ELR (cell line): Measurements from ENCODE around the gene LIPH.
"Not testable (repeated sequence)": the region's sequence is repeated elsewhere in the genome, so short reads cannot be mapped to it uniquely, and the experiment has no call there.

Experiments used
- DNase-seq: peaks from one replicate; pipeline ENCODE4 v3.0.0-alpha.2; 2015; ENCODE audit warnings: low read depth

The LIPH gene

DNA sequence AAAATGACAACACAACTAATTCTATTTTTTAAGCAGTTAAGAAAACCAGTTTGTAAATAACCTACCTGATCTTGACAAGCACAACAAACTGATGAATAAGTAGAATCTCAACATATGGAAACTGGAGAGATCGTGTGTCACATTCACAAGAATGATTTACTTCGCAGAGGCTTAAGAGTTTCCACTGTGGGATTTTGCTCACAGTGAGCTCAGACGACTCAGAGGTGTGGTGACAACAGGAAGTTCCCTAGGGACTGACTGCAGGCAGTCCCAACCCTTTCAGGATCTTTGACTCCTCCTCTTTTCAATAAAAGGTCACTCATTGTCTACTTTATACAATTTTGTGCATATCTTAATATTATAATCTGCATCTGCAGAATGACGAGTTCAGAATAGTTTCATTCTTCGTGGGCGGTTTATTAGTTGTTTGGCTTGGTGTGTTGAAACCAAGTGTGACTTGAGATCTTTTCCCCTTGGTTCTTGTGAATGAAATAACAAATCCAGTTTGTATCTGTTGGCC lies at the start of gene LIPH:
Gene LIPH (minus strand): TSS at position 231 of the 520 bp plus-strand sequence. CDS start 117 bp downstream, at position 114.
- DNase-seq: peak; percentile 56

DNA sequence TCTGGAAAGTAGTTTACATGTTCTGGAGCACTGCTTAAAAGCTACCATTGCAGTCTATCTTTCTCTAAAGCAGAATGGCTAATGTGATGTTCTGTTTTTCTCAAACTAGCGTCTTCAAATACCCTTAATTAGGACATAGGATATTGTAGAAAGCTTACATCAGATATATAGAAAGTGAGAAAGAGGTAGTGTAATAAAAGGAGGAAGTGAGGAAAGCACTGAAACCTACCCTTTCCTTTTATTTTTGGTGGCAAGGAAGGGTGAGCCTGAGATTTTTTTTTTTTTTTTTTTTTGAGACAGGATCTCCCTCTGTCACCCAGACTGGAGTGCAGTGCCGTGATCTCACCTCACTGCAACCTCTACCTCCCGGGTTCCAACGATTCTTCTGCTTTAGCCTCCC lies 43.1 kb upstream of the LIPH start:
- DNase-seq: no peak

DNA sequence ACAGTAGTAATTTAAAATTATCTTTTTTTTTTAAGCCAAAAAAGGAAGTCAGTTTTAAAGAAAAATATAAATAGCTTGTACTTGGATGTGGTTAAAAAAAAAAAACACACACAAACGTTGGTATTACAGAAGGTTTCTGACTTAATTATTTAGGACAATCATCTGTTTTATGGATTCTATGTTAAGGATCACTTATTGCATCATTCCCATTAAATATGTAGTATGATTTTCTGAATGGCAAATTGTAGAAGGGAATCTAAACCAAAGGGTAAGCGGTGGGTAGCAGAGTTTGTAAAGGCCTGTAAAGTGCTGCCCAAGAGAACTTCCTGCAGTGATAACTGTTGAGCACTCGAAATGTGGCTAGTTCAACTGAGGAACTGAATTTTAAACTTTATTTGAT lies 41.7 kb upstream of the LIPH start:
- DNase-seq: no peak

DNA sequence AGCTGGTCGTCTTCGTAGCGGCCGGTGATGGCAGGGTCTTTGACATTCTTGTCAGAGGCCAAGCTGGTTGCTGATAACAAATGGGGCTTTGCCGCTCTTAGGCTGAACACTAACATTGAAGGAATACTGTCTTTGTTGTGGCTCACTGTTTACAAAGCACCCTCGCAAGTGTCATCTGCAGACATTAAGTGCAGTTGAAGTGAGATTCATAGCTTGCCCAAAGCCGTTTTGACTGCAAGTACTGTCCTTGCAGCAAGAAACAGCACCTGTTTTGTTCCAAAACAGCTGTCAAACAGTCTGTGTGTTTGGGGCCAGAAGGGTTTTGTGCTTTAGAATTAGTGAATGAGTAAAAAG lies 34.3 kb upstream of the LIPH start:
- no peak for DNase-seq

DNA sequence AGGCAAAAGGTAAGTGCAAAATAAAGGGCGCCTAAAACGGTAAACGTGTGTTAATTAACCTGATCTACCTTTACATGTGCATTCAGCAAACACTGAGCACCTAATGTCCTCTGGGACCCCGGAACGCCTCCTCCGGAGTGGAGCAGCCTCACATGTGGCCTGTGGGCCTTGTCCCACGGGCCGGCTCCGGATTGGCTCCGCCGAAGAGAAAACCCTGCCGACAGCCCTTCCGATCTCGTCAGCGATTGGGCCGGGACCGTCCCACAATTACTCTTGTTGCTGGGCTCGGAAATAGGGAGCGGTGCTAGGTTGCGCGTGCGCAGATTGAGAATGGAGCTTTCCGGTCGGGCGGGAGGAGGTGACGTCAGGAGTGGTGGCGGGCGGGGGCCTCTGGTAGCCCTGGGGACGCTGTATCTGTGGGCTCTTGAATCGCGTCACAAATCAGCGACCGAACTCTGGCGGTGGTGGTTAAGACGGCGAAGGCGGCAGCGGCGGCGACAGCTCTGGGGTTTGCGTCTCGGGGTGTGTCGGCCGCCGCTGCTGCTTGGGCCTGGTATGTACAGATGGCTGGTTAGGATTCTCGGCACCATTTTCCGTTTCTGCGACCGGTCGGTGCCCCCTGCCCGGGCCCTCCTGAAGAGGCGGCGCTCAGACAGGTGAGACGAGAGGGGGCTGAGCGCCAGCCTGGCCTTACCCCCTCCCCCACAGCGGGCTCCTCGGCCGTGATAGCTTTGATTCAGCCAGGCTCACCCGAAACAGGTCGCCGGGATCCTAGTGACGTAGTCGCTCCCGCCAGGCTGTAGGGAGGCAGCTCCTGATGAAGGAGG lies 33.7 kb upstream of the LIPH start, which contains the start of gene SENP2:
Gene SENP2 (plus strand): TSS at position 437 of the 827 bp plus-strand sequence. CDS start 119 bp downstream, at position 556.
- DNase-seq: peak; percentile 99

DNA sequence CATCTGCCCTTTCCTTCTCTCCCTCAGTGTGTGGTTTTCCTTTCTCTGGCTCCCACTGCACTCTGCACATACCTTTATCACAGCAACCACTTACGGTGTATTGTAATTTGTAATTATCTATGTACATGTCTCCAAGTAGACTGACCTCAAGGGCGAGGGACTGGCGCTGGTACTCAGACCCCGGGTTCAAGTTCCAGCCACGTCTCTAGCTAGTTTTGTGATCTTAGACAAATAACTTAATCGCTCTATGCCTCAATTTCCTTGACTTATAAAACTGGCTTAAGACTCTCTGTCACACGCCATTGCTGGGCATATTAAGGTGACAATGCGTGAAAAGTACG lies 33.1 kb upstream of the LIPH start:
- no peak for DNase-seq

DNA sequence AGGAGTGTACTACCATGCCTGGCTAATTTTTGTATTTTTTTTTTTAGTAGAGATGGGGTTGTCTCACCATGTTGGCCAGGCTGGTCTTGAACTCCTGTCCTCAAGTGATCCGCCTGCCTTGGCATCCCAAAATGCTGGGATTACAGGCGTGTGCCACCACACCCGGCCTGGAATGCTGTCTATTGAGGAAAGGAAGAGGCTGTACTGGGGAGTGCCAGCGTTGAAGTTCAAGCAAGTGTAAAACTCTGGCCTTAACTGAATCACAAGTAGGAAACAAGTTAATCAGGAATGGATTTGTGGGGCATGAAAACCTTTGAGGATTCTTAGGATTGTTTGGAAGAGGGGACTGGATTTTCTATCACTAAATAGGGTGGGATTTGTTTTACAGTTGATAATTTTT lies 32.3 kb upstream of the LIPH start:
- no peak for DNase-seq

DNA sequence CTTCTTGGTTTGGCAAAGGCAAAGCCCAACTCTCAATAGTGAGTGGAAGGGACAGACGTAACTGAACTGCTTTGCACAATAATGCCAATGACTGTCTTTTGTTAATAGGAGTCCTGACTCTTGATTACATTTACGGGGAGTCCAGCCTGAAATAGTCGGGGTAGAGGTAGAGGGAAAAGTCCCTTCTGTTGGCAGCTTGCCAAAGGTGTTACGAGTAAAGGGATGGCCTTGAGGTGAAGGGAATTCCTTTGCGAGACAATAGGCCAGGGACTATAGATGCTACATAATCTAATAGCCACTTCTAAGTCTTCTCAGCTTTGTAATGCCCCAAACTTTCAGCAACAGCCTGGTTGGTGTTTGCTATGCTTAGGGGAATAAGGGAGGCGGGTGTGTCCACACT lies 31.5 kb upstream of the LIPH start:
- no peak for DNase-seq

DNA sequence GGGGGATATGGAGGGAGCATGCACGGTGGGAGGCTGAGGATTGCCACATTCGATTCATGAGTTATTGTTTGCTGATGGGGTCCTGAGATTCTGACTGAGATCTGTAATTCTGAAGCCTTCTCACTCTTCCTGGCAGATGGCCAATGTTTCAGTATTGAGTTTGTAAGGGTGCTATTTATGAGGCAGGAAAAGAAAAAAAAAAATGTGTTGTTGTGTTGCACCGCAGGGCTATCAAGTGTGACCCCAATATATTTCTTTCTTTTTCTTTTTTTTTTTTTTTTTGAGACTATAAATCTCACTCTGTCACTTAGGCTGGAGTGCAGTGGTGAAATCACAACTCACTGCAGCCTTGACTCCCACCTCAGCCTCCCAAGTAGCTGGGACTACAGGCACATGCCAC lies 30.5 kb upstream of the LIPH start:
- peak; percentile 13 for DNase-seq

DNA sequence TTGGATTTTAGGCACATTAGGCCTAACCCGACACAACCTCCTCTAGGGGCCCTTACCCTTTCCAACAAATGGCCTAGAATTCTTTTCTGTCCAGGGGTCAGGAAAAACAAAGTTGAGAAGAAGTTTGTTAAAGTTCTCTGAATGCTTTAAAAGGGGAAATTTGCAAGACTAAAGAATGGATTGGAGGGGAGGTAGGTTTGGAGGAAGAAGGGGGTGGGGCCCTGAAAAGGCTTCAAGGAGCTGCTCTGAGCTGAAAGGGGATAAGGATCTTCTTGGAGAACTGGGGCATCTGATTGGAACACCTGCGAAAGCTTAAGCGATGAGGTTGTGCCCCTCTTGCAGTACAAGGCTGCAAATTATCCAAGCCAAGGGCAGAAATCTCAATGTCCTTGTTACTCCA lies 29.8 kb upstream of the LIPH start:
- no peak for DNase-seq

DNA sequence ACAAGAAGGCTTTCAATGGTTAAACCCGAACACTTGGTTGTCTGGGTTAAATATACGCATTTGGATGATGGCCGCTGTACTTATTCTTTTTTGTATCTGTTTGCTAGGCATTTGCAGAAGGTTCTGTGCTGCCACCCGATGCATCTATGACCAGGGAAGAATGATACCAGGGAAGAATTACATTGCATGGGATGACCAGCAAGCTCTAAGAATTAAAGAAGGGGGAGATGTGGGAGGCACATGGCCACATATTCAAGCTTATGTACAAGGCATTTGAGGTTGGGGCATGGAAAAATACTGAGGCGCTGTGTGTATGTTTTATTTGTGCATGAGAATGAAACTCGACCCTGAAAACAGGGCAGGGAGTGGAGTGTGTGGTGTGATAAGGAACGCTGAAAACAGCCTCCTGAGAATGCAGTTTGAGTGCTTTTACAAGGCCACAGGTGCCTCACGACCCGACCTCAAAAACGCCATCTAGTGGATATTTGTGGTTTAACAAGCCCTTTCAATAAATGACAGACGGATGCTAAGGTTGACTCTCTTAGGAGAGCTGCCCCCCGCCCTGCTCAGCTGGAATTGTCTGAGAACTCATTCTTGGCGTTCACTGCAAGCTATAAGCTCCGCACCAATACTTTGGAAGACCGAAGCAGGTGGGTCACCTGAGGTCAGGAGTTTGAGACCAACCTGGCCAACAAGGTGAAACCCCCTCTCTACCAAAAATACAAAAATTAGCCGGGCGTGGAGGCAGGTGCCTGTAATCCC lies 22.9 kb upstream of the LIPH start:
- peak; percentile 68 for DNase-seq

DNA sequence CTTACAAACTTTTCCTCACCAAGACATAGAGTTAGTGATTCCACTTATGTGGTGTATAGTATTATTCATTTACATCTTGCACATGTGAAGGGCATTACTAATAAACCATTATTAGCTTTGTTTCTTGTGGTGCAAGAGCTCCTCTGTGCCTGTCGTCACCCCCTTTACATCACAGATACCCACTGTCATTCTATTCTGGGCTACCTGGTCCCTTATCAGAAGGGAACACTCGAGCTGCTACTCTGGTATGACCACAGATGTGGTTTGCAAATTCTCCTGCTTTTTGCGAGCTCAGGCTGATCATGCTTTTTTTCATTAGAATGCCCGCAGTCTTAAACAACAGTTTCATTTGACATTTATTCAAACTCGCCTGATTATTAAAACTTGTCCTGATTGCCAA lies 19.8 kb upstream of the LIPH start:
- no peak for DNase-seq

DNA sequence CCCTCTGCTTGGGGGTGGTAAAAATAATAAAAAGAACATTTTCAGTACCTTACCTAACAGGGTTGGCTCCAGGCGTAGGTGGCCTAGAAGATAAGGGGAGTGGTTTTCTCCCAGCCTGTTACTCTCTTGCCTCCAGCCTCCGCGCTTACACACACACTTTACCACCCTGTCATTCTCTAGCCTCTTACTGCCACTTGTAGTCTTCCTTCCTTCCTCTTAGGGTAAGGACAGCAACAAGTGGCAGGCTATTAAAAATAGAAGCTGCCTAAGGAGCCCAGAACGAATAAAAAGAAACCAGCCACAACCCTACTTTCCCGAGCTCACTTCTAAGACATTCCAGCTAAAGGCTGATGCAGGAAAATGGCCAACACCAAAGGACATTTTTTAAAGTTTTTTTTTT lies 9.6 kb upstream of the LIPH start:
- DNase-seq: no peak

DNA sequence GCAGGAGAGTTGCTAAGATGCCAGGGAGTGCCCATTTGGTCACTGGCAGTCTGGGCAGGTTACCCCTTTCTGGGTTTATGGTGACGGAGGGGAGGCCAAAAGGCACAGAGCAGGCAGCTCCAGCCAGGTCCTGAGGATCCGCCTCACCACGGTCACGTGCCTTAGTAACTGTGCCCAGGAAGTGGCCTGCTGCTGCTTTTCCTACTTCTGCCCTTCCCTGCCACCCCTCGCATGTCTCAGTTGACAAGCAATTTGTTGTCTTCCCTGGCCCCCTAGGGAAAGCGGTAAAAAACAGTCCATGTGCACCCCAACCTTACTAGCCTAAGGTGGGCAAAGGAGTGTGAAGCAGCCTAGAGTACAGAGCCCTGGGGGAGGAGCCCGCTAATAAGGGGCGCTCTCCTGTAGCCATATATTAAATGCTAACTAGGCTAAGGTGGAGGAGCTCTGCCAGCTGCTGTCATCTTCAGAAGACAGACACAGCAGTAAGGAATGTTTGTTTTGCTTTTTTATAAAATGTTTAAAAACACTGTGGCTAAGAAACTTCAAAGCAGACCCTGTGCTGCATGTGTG lies 9.1 kb upstream of the LIPH start:
- DNase-seq: no peak

DNA sequence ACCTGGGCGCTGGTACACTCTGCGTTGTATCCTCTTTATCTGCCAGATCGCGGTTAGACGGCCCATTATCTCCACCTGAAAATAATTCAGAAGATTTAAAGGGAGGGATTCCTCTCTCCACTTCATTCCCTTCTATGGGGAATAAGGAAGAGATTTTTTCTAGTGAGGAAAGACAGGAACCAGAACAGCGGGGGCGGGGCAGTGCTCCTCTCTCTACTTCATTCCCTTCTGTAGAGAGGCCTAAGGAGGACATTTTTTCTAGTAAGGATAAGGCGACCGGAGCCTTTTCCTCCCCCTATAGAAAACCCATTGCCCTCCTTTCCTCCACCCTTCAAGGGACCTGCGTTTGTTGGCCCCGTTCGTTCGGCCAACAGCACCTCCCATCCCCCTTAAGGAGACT lies 8.3 kb upstream of the LIPH start:
- DNase-seq: no peak

DNA sequence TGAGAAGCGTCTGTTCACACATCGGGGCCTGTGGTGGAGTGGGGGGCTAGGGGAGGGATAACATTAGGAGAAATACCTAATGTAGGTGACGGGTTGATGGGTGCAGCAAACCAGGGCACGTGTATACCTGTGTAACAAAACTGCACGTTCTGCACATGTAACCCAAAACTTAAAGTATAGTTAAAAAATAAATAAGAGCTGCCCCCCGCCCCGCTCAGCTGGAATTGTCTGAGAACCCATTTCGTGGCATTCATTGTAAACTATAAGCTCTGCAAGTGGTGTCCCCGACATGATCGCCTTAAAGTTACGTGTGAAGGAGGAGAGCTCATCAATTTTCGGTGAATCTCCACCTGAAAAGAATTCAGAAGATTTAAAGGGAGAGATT lies 7.3 kb upstream of the LIPH start:
- no peak for DNase-seq

DNA sequence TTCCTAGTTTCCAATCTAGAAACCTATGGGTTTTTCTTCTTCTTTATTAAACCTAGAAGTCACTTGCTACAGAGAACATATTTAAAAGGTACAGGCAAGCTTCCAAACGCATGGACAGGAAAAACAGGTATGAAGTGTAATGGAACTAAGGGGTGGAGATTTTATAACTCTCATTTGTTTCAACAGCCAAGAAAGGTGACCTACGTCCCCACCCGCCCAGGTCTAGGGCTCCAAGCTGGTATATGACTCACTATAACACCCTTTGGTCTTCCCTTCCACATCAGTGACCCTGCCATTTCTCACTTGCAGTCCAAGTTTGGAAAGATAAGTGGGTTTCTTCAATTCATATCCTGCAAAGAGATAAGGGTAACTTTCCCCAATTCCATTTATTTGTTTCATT lies 6.0 kb upstream of the LIPH start:
- DNase-seq: peak; percentile 29

DNA sequence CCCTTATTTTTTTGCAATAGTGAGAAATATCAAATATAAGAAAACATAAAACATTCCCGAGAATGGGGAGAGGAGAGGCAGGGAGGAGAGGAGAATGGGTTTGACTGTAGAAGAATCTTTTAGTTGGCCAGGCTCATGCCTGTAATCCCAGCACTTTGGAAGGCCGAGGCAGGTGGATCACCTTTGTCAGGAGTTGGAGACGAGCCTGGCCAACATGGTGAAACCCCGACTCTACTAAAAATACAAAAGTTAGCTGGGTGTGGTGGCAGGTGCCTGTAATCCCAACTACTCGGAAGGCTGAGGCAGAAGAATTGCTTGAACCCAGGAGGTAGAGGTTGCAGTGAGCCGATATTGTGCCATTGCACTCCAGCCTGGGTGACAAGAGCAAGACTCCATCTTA lies 4.3 kb upstream of the LIPH start:
- DNase-seq: not testable (repeated sequence)

DNA sequence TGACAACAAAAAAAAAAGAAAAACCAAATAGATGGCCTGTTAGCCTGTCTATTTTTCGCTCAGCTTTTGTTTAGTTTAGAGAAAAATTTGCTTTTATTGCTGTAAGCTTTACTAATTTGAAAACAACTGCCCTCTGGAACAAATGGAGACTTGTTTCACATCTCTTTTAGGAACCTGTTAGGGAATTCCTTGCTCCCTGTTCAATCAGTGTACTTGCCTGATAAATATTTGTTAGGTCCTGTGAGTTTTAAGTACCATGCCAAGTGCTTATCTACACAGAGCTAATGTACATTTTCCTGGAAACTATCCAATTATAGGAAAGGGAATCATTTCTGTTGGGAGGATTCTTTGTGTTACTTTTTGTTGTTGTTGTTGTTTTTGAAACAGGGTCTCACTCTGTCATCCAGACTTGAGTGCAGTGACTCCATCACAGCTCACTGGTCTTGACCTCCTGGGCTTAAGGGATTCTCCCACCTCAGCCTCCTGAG lies 3.5 kb upstream of the LIPH start:
- DNase-seq: no peak

DNA sequence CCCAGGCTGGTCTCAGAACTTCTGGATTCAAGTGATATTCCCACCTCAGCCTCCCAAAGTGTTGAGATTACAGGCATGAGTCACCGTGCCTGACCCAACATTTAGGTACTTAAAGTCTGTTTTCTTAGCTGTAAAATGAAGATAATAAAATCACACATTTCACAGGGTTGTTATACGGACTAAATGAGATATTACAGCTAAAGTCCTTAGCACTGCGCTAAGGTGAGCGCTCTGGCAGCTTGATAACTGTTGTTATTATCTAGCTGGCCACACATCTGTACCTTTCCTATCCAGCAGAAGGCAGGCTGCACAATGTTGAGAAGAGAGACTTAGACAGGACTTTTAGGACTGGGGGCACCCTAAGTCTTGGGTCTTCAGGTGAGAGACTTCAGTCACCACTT lies 2.7 kb upstream of the LIPH start:
- DNase-seq: no peak

DNA sequence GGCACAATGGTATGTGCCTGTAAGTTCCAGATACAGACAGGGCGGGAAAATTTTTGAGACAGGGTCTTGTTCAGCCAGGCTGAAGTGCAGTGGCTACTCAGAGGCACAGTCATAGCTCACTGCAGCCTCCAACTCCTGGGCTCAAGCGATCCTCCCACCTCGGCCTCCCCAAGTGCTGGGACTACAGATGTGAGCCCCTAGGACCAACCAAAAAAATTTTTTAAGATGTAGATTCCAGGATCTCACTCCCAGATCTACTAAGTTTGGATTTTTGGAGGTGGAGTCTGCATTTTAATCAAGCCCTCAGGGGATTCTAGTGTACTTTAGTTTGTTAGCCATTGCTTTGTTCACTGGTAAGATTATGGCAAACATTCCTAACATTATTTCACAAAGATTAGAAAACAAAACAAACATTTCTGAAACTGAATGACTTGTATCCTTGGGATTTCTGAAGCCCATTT lies 2.7 kb downstream of the LIPH start:
- peak; percentile 14 for DNase-seq

DNA sequence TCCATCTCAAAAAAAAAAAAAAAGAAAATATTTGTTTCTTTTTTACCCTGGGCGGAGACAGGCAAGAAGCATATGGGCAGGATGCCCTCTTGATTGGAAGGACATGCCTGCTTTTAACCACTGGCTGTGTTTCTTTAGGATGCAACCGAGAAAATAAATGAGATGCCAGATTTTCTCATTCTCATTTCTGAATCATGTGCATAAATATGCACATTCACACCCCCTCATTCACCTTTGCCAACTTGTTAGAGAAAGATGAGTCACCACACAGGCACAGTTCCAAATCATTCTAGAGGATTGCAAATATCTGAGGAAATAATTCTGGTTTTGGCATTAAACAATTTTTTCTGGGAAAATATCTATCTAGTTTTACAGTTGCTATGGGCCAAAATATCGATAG lies 3.3 kb downstream of the LIPH start:
- peak; percentile 95 for DNase-seq

DNA sequence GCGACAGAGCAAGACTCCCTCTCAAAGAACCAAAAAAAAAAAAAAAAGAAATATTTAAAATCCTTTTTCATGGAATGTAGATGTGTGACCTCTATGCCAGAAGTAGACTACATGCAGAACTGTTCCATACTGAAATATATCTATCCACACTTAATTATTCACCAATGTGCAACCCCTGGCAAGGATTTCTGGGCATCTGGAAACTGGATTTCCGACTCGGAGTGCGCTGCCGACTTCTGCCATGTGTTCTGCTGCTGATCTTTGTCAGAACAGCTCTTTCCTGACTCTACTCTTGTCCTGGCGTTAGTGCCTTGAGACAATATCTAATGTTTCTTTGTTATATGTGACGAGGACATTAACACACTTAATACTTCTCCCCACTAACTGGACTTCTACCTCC lies 11.7 kb downstream of the LIPH start:
- no peak for DNase-seq
